HepG2 (cell line): ENCODE results near the gene ZNF783. TPM values are rescaled to one million over a fixed set of nuclear protein-coding genes. Genes with fewer than 3 reads are reported as not detected.

Experiments used
- ARID3A ChIP-seq: IDR thresholded peaks from 2 replicates; pipeline ENCODE4 v1.6.1; 2012; ENCODE audit warnings: low read depth, low read length, improper control_type of control experiment
- ELK4 ChIP-seq: sonication (generic); formaldehyde crosslinking; IDR thresholded peaks from 2 replicates; pipeline ENCODE4 v1.9.0; 2021; ENCODE audit warnings: missing genetic modification reagents, borderline replicate concordance
- HHEX ChIP-seq: IDR thresholded peaks from 2 replicates; pipeline ENCODE4 v1.6.1; 2016; ENCODE audit warnings: control low read depth
- HOXA7 ChIP-seq: sonication (generic); formaldehyde crosslinking; IDR thresholded peaks from 2 replicates; pipeline ENCODE4 v1.8.1; 2022; ENCODE audit warnings: mild to moderate bottlenecking, missing genetic modification reagents, moderate library complexity
- KDM2A ChIP-seq: sonication (generic); formaldehyde crosslinking; IDR thresholded peaks from 2 replicates; pipeline ENCODE4 v1.4.0; 2020; ENCODE audit warnings: low read depth, missing genetic modification reagents, borderline replicate concordance
- KDM5B ChIP-seq: sonication (generic); formaldehyde crosslinking; IDR thresholded peaks from 2 replicates; pipeline ENCODE4 v1.4.0; 2020; ENCODE audit warnings: missing genetic modification reagents, mild to moderate bottlenecking, borderline replicate concordance
- MNT ChIP-seq: fragments of 450-650 bp; IDR thresholded peaks from 2 replicates; pipeline ENCODE4 v1.6.1; 2016
- NR3C1 ChIP-seq: sonication (generic); formaldehyde crosslinking; IDR thresholded peaks from 2 replicates; pipeline ENCODE4 v1.4.0; 2020; ENCODE audit warnings: missing genetic modification reagents
- PHB2 ChIP-seq: fragments of 450-650 bp; IDR thresholded peaks from 2 replicates; pipeline ENCODE4 v1.6.1; 2018; ENCODE audit not compliant: partially characterized antibody
- PPARG ChIP-seq: conservative IDR thresholded peaks from 2 replicates; pipeline ENCODE4 v1.6.1; 2016; ENCODE audit warnings: missing biosample characterization, missing genetic modification reagents
- PRPF4 ChIP-seq: fragments of 200-400 bp; formaldehyde crosslinking; IDR thresholded peaks from 2 replicates; pipeline ENCODE4 v1.6.1; 2016; ENCODE audit warnings: low read length, low read depth; ENCODE audit not compliant: poor library complexity, severe bottlenecking
- PTBP1 ChIP-seq: fragments of 200-400 bp; formaldehyde crosslinking; IDR thresholded peaks from 2 replicates; pipeline ENCODE4 v1.6.1; 2018; ENCODE audit warnings: low read length, low read depth; ENCODE audit not compliant: poor library complexity, severe bottlenecking
- RCOR2 ChIP-seq: IDR thresholded peaks from 2 replicates; pipeline ENCODE4 v1.6.1; 2016; ENCODE audit warnings: missing biosample characterization, missing genetic modification reagents
- RFXAP ChIP-seq: sonication (generic); formaldehyde crosslinking; IDR thresholded peaks from 2 replicates; pipeline ENCODE4 v1.4.0; 2020; ENCODE audit warnings: missing genetic modification reagents, borderline replicate concordance
- SALL2 ChIP-seq: sonication (generic); formaldehyde crosslinking; IDR thresholded peaks from 2 replicates; pipeline ENCODE4 v1.8.1; 2023; ENCODE audit warnings: mild to moderate bottlenecking, missing genetic modification reagents, inconsistent platforms
- SATB2 ChIP-seq: sonication (generic); formaldehyde crosslinking; IDR thresholded peaks from 2 replicates; pipeline ENCODE4 v1.5.0; 2020; ENCODE audit warnings: missing genetic modification reagents
- YY1 ChIP-seq: IDR thresholded peaks from 2 replicates; pipeline ENCODE4 v1.6.1; 2011; ENCODE audit warnings: low read length, low read depth, moderate library complexity, mild to moderate bottlenecking; ENCODE audit not compliant: insufficient read depth, insufficient replicate concordance
- ZFP62 ChIP-seq: sonication (generic); formaldehyde crosslinking; IDR thresholded peaks from 2 replicates; pipeline ENCODE4 v1.4.0; 2020; ENCODE audit warnings: missing genetic modification reagents
- ZMAT5 ChIP-seq: sonication (generic); formaldehyde crosslinking; IDR thresholded peaks from 2 replicates; pipeline ENCODE4 v1.5.0; 2020; ENCODE audit warnings: mild to moderate bottlenecking, low read depth, missing genetic modification reagents, borderline replicate concordance
- ZNF17 ChIP-seq: sonication (generic); formaldehyde crosslinking; IDR thresholded peaks from 2 replicates; pipeline ENCODE4 v1.5.0; 2020; ENCODE audit warnings: mild to moderate bottlenecking, missing genetic modification reagents
- ZNF253 ChIP-seq: sonication (generic); formaldehyde crosslinking; IDR thresholded peaks from 2 replicates; pipeline ENCODE4 v1.8.0; 2022; ENCODE audit warnings: mild to moderate bottlenecking, missing genetic modification reagents, borderline replicate concordance
- ZNF432 ChIP-seq: sonication (generic); formaldehyde crosslinking; IDR thresholded peaks from 2 replicates; pipeline ENCODE4 v1.5.0; 2020; ENCODE audit warnings: missing genetic modification reagents, mild to moderate bottlenecking, borderline replicate concordance
- ZNF501 ChIP-seq: sonication (generic); formaldehyde crosslinking; IDR thresholded peaks from 2 replicates; pipeline ENCODE4 v1.5.1; 2020; ENCODE audit warnings: mild to moderate bottlenecking, moderate library complexity, missing genetic modification reagents
- ZNF549 ChIP-seq: sonication (generic); formaldehyde crosslinking; IDR thresholded peaks from 2 replicates; pipeline ENCODE4 v1.5.0; 2020; ENCODE audit warnings: missing genetic modification reagents
- ZNF589 ChIP-seq: sonication (generic); formaldehyde crosslinking; conservative IDR thresholded peaks from 2 replicates; pipeline ENCODE4 v1.8.0; 2022; ENCODE audit warnings: mild to moderate bottlenecking, moderate library complexity, missing genetic modification reagents
- ZNF724P ChIP-seq: sonication (generic); formaldehyde crosslinking; IDR thresholded peaks from 2 replicates; pipeline ENCODE4 v1.8.0; 2022; ENCODE audit warnings: missing genetic modification reagents, borderline replicate concordance
- ZNF776 ChIP-seq: sonication (generic); formaldehyde crosslinking; IDR thresholded peaks from 2 replicates; pipeline ENCODE4 v1.4.0; 2020; ENCODE audit warnings: mild to moderate bottlenecking, missing genetic modification reagents
- polyA plus RNA-seq, 8 experiments: library from polyadenylated mRNA; depleted of rRNA in 3 of 8; stranded (reverse) in 7 of 8; unstranded in 1 of 8; fragments of >200 nt; fragmentation: Illumina TruSeq in 4 of 8; extraction: Trizol in 4 of 8; gene quantifications; 2 replicates each; pipeline versions ENCODE4 v1.2.1 to v1.2.3, GENCODE V29; 2011 to 2016; ENCODE audit warnings: low read depth in 4 of 8, missing spikeins in 1 of 8, mixed read lengths in 1 of 8; ENCODE audit not compliant: insufficient read depth in 1 of 8
- total RNA-seq, 5 experiments: library from RNA; depleted of rRNA; stranded (reverse); fragments of >200 nt; fragmentation: Illumina TruSeq; extraction: Trizol; gene quantifications; 2 replicates each; pipeline ENCODE4 v1.2.3, GENCODE V29; 2016; ENCODE audit warnings: low read depth in 1 of 5

ZNF783 gene
- total and polyA plus RNA-seq, 2 of the 13 experiments (the other 11 are each of a cell fraction or from before 2014, with no cell fraction given), result 4.1 to 5.2 TPM

GRCh38 chr7:149239345-149240143, 22.5 kb upstream of the ZNF783 start, which contains the start of gene ZNF212 (continued):
- TF ChIP-seq NR3C1 (no peak), ZNF549 (no peak), HHEX (CRISPR knock-in tag) (no peak), ZNF432 (CRISPR knock-in tag) (no peak), SALL2 (no peak), PPARG (CRISPR knock-in tag) (peak; percentile 54; the same call in 1 of the 2 replicates), MNT (no peak), SATB2 (CRISPR knock-in tag) (no peak), RFXAP (peak; percentile 88), ELK4 (CRISPR knock-in tag) (no peak; the same call in 1 of the 2 replicates), ARID3A (no peak), PHB2 (no peak), ZNF589 (CRISPR knock-in tag) (no peak), KDM2A (CRISPR knock-in tag) (peak; percentile 97), YY1 (peak; percentile 79), ZNF776 (CRISPR knock-in tag) (peak; percentile 62; the same call in 1 of the 2 replicates), ZNF253 (CRISPR knock-in tag) (no peak), HOXA7 (no peak), RCOR2 (CRISPR knock-in tag) (peak; percentile 34; the same call in 1 of the 2 replicates), ZNF724P (CRISPR knock-in tag) (peak; percentile 71; the same call in 1 of the 2 replicates), ZNF501 (CRISPR knock-in tag) (peak; percentile 95), ZNF17 (CRISPR knock-in tag) (no peak), ZFP62 (CRISPR knock-in tag) (no peak), PTBP1 (no peak), ZMAT5 (CRISPR knock-in tag) (no peak), KDM5B (CRISPR knock-in tag) (peak; percentile 88; the same call in 1 of the 2 replicates), PRPF4 (no peak)
